AG04449 (cell line): Measurements from ENCODE around the gene CD37.
"Not testable (repeated sequence)": the region's sequence is repeated elsewhere in the genome, so short reads cannot be mapped to it uniquely, and the experiment has no call there.

Experiments used
- CTCF ChIA-PET: fragments of 350-600 bp; formaldehyde crosslinking; extraction: SDS; loops from one replicate; lab custom pipeline; 2021; ENCODE audit warnings: antibody characterized with exemption; lab: Yijun Ruan, JAX
- POLR2A ChIA-PET: fragments of 400-600, 350-600 bp; formaldehyde crosslinking; extraction: SDS; loops from one replicate; lab custom pipeline; 2020; ENCODE audit warnings: antibody characterized with exemption, inconsistent platforms; lab: Yijun Ruan, JAX
- DNase-seq: peaks from one replicate; pipeline ENCODE4 v3.0.0-alpha.2; 2010; ENCODE audit warnings: low read depth, low spot score
- H3K4me3 ChIP-seq: 2 replicates; pipeline ENCODE4 v1.5.1; 2011; ENCODE audit warnings: low read depth, mild to moderate bottlenecking, control low read depth, low read length
- CTCF ChIP-seq: IDR thresholded peaks from one replicate; pipeline ENCODE4 v1.5.1; 2011; ENCODE audit warnings: mild to moderate bottlenecking, moderate library complexity, low read length, control low read depth, inconsistent platforms; ENCODE audit not compliant: insufficient read depth; ENCODE audit errors: missing control alignments

The CD37 gene

GRCh38 chr19:49315111-49315510 lies 20.1 kb upstream of the CD37 start:
- TF ChIP-seq CTCF: no peak
- ChIA-PET CTCF (interaction anchor here (1.3 to 6.5 kb wide), 2 partner anchors 13 kb away, joined by 5 to 58 read pairs; no protein-coding TSS in a partner anchor), POLR2A (no interaction called here)
- no peak overlapping the region for H3K4me3 ChIP-seq
- no peak for DNase-seq

- no peak for TF ChIP-seq CTCF
- no peak for DNase-seq
- POLR2A ChIA-PET: no interaction called here
- no peak overlapping the region for H3K4me3 ChIP-seq
- CTCF ChIA-PET: interaction anchor here (6.5 kb wide), 1 partner anchor 14 kb away, joined by 58 read pairs; no protein-coding TSS in a partner anchor
These were observed 18.9 kb upstream of the CD37 start for GRCh38 chr19:49316284-49316683.

GRCh38 chr19:49318296-49318695 lies 16.9 kb upstream of the CD37 start:
- DNase-seq: no peak
- ChIA-PET CTCF (interaction anchor here (2.7 kb wide), 2 partner anchors 10 to 17 kb away, joined by 15 to 18 read pairs; no protein-coding TSS in a partner anchor), POLR2A (no interaction called here)
- H3K4me3 ChIP-seq: no peak overlapping the region
- no peak for TF ChIP-seq CTCF

DNA sequence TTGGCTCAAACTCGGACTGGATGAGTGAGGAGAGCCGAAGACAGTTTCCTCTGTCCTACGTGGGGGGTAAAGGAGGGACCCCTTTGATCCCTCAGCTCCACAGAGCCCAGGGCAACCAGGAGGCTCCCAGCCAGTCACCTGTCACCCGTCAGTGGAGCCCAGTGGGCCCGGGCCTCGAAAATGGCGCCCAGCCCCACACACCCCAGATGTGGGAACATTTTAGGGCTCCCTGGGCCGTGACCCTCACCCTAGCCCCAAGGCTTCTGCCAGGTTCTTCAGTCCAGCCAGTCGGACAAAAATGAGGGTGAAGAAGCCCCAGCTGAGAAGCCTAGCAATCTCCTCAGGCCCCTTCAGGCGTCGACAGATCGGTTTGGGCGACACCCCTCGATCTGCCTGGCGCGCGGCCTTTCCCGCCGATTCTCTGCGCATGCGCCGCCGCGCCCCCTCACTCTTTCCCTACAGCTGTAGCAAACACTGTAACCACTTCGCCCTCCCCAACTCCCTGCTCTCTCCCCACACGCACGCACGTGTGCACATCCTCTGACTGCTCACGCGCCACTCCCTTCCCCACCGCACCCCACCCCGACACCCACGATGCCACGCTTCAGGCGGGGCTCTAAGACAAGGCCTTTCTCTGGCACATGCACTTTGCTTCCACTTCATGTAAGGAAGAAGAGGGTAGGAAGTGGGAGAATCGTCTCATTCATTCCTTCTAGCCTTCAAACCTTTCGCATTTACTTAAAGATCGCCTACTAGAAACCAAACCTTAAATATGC lies 10.2 kb upstream of the CD37 start, which contains the start of gene SLC6A16:
Gene SLC6A16 (minus strand): TSS at position 391 of the 776 bp plus-strand sequence. CDS start 13,844 bp downstream, outside the sequence.
- TF ChIP-seq CTCF: no peak
- no peak within 1 kb of the TSS for H3K4me3 ChIP-seq
- CTCF ChIA-PET: interaction anchor here (1.4 to 5.7 kb wide), 3 partner anchors 23 to 99 kb away, joined by 4 to 31 read pairs (median 4); no protein-coding TSS in a partner anchor
- POLR2A ChIA-PET: no interaction called here
- DNase-seq: no peak

DNA sequence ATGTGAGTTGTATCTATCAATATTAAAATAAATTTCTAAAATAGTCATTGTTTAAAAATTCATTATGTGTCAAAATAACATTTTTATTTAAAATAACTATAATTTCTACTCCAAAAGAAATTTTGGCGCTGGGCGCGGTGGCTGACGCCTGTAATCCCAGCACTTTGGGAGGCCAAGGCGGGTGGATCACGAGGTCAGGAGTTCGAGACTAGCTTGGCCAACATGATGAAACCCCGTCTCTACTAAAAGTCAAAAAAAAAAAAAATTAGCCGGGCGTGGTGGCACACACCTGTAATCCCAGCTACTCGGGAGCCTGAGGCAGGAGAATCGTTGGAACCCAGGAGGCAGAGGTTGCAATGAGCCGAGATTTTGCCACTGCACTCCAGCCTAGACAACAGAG lies 9.4 kb upstream of the CD37 start:
- DNase-seq, POLR2A ChIA-PET, H3K4me3 ChIP-seq: not testable (repeated sequence)
- CTCF ChIA-PET: interaction anchor here (1.4 to 5.7 kb wide), 3 partner anchors 24 to 99 kb away, joined by 4 to 31 read pairs (median 4); no protein-coding TSS in a partner anchor

DNA sequence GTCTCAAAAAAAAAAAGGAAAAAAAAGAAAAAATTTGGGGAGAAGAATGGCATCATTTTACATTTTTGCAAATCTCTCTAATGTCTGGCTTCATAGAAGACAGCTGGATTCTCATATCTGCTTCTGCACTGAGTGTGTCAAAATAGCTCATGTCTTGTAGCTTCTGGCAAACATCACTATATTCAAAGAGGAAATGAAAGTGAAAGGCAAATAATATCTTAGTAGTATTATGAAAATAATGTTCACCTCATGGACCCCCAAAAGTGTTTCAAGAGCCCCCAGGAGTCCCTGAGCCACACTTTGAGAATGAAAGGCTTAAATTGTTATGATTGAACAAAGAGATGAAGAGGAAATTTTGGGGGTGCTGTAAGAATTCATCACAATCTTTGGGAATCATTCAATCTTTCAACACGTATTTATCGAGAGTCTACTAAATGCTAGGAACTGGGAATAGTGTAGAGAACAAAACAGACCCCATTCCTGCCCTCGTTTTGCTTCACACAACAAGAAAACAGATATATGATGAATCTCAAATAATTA lies 9.0 kb upstream of the CD37 start:
- H3K4me3 ChIP-seq: no peak overlapping the region
- CTCF ChIA-PET: interaction anchor here (5.7 kb wide), 1 partner anchor 25 kb away, joined by 31 read pairs; no protein-coding TSS in a partner anchor
- DNase-seq: no peak
- POLR2A ChIA-PET: no interaction called here
- TF ChIP-seq CTCF: no peak
